Esophagus (tissue), 2 donors: Measurements from ENCODE around the gene POLR2J2. TPM values are rescaled to one million over a fixed set of nuclear protein-coding genes. Genes with fewer than 3 reads are reported as not detected.
"Not testable (repeated sequence)": the region's sequence is repeated elsewhere in the genome, so short reads cannot be mapped to it uniquely, and the experiment has no call there.

Experiments
- H3K27ac ChIP-seq, 2 donors: one replicate each; pipeline ENCODE4 v1.5.1; 2013; ENCODE audit warnings: low read depth in 2 of 2, mild to moderate bottlenecking in 2 of 2, inconsistent platforms in 1 of 2, low read length in 1 of 2, moderate library complexity in 1 of 2
- H3K27me3 ChIP-seq, 2 donors: one replicate each; pipeline ENCODE4 v1.6.1; 2013; ENCODE audit warnings: low read length in 2 of 2, control low read depth in 1 of 2, mild to moderate bottlenecking in 1 of 2; ENCODE audit not compliant: insufficient read depth in 2 of 2, control insufficient read depth in 1 of 2
- H3K36me3 ChIP-seq, 2 donors: one replicate each; pipeline ENCODE4 v1.6.1; 2013; ENCODE audit warnings: low read length in 1 of 2; ENCODE audit not compliant: control insufficient read depth in 2 of 2, insufficient read depth in 2 of 2
- H3K4me1 ChIP-seq, 2 donors: one replicate each; pipeline ENCODE4 v1.6.1; 2013; ENCODE audit warnings: low read length in 1 of 2; ENCODE audit not compliant: control insufficient read depth in 2 of 2, insufficient read depth in 2 of 2
- H3K4me3 ChIP-seq, 2 donors: one replicate each; pipeline ENCODE4 v1.5.1; 2013; ENCODE audit warnings: low read length in 2 of 2, mild to moderate bottlenecking in 2 of 2, low read depth in 1 of 2, moderate library complexity in 1 of 2
- H3K9me3 ChIP-seq, 2 donors: one replicate each; pipeline ENCODE4 v1.6.1; 2013; ENCODE audit warnings: mild to moderate bottlenecking in 2 of 2, low read depth in 1 of 2, low read length in 1 of 2, moderate library complexity in 1 of 2; ENCODE audit not compliant: control insufficient read depth in 2 of 2, insufficient read depth in 1 of 2
- WGBS, 2 donors: extraction: QIAGEN DNeasy Blood & Tissue Kit; methylation state at CpG; one replicate each; pipeline ENCODE4 v1.1.7; 2013; 5-methylcytosine and 5-hydroxymethylcytosine counted together
- polyA plus RNA-seq, 2 donors: library from polyadenylated mRNA; stranded (reverse); fragments of 200-250 nt; gene quantifications; one replicate each; pipeline ENCODE4 v1.2.3, GENCODE V29; 2013
- donor health status: healthy with polysubstance abuse.
- donor health status: Bipolar disorder and iron deficiency.

The POLR2J2 gene
- polyA plus RNA-seq, 2 donors = 2.1 to 4.5 TPM

- H3K27me3 ChIP-seq, H3K4me3 ChIP-seq, H3K27ac ChIP-seq, H3K36me3 ChIP-seq, H3K4me1 ChIP-seq, H3K9me3 ChIP-seq: not testable (repeated sequence)
- no CpG with 5 or more reads among the region's 9 CpGs for WGBS, 2 donors
Observed at GRCh38 chr7:102671956-102672307, 469 bp upstream of the POLR2J2 start.

GRCh38 chr7:102667523-102667922 is 3.9 kb downstream of the POLR2J2 start:
- H3K27me3 ChIP-seq, H3K9me3 ChIP-seq, H3K36me3 ChIP-seq, H3K27ac ChIP-seq, H3K4me1 ChIP-seq, H3K4me3 ChIP-seq: not testable (repeated sequence)
- WGBS, 2 donors = 92% methylated on average over 8 to 9 of the region's 14 CpGs

GRCh38 chr7:102666850-102667249 is 4.6 kb downstream of the POLR2J2 start:
- not testable (repeated sequence) for H3K9me3 ChIP-seq, H3K36me3 ChIP-seq, H3K27ac ChIP-seq, H3K27me3 ChIP-seq, H3K4me3 ChIP-seq, H3K4me1 ChIP-seq
- WGBS, 2 donors = no CpG with 5 or more reads among the region's 16 CpGs

GRCh38 chr7:102664765-102665164 is 6.7 kb downstream of the POLR2J2 start:
- not testable (repeated sequence) for H3K27ac ChIP-seq, H3K4me1 ChIP-seq, H3K27me3 ChIP-seq, H3K4me3 ChIP-seq, H3K36me3 ChIP-seq, H3K9me3 ChIP-seq
- 63 to 74% methylated on average over 4 of the region's 11 CpGs for WGBS, 2 donors

GRCh38 chr7:102649924-102650323 is 21.5 kb downstream of the POLR2J2 start, which contains the start of gene SPDYE2B:
TSS of gene SPDYE2B (plus strand) at chr7:102650319. CDS start at chr7:102652349, 2,030 bp downstream.
- not testable (repeated sequence) for H3K27me3 ChIP-seq, H3K27ac ChIP-seq, H3K36me3 ChIP-seq, H3K4me1 ChIP-seq, H3K9me3 ChIP-seq, H3K4me3 ChIP-seq
- no CpG with 5 or more reads among the region's 4 CpGs for WGBS, 2 donors

- H3K4me3 ChIP-seq, H3K27ac ChIP-seq, H3K36me3 ChIP-seq, H3K4me1 ChIP-seq, H3K27me3 ChIP-seq, H3K9me3 ChIP-seq: not testable (repeated sequence)
- 95 to 100% methylated on average over 5 of the region's 7 CpGs for WGBS, 2 donors
Observed at GRCh38 chr7:102647813-102648212, 23.6 kb downstream of the POLR2J2 start.

- not testable (repeated sequence) for H3K36me3 ChIP-seq, H3K4me1 ChIP-seq, H3K4me3 ChIP-seq, H3K27ac ChIP-seq, H3K27me3 ChIP-seq, H3K9me3 ChIP-seq
- no CpG with 5 or more reads among the region's 1 CpG for WGBS, 2 donors
Observed at GRCh38 chr7:102643404-102643803, 28.1 kb downstream of the POLR2J2 start.

GRCh38 chr7:102642691-102643090 is 28.8 kb downstream of the POLR2J2 start, which contains the start of gene UPK3BL1:
TSS of gene UPK3BL1 (minus strand) at chr7:102642791. CDS start at chr7:102642741, 50 bp downstream.
- not testable (repeated sequence) for H3K4me1 ChIP-seq, H3K36me3 ChIP-seq, H3K9me3 ChIP-seq, H3K4me3 ChIP-seq, H3K27ac ChIP-seq, H3K27me3 ChIP-seq
- no CpG with 5 or more reads among the region's 9 CpGs for WGBS, 2 donors

GRCh38 chr7:102638848-102639247 is 32.6 kb downstream of the POLR2J2 start:
- not testable (repeated sequence) for H3K36me3 ChIP-seq, H3K4me3 ChIP-seq, H3K27me3 ChIP-seq, H3K9me3 ChIP-seq, H3K4me1 ChIP-seq, H3K27ac ChIP-seq
- 89 to 91% methylated on average over 7 of the region's 11 CpGs for WGBS, 2 donors

- not testable (repeated sequence) for H3K27me3 ChIP-seq, H3K27ac ChIP-seq, H3K9me3 ChIP-seq, H3K4me1 ChIP-seq, H3K36me3 ChIP-seq, H3K4me3 ChIP-seq
- 85 to 91% methylated on average over 7 to 9 of the region's 13 CpGs for WGBS, 2 donors
Observed at GRCh38 chr7:102636956-102637355, 34.5 kb downstream of the POLR2J2 start.
